HG03135 (cell line): ENCODE results near the gene PPP1R13L.

Experiments used
- ATAC-seq: cut with Tn5 transposase; IDR thresholded peaks from one replicate; pipeline ENCODE4 v1.9.1; 2021; ENCODE audit warnings: mild to moderate bottlenecking, moderate library complexity; ENCODE audit not compliant: unreplicated experiment

PPP1R13L gene

DNA sequence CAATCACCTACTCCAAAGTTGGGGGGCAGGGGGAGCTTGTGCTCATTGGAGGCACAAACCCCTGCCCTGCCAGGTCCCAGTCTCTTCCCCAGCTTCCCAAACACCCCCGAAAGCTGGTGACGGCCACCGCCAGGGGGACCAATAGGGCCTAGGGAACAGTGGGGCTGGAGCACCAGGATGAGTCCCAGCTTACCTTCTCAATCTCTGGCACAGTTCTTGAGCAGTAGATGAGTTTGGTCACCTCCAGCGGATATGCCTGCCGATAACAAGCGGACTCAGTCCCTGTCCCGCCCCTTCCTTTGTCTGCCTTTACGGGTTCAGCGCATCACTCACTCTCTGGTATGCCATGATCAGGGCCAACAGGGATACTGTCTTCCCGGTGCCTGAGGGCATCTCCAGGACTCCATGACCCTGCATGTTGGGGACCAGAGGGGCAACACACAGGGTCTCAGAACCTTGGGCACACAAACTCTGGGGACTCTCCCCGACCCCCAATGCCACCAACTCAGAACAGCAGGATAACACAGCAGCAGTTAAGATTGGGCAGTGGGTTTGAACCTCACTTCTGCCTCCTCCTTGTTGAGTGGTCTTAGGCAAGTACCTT lies 36.0 kb downstream of the PPP1R13L start:
- no peak for ATAC-seq

DNA sequence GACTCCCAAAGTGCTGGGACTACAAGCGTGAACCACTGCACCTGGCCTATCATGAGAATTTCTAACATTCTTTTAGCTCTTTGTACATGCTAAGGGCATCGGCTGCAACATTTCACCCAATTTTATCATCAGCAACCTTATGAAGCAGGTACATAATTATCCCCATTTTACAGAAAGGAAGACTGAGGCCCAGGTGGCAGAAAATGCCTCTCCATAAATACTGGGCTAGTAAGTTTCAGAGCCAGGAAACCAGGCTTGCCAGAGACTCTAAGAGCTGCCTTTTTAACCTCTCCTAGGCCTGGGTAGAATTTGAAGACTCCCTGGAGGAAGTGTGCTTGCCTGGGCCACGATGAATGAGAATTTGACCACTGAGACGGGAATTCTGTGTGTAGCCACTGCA lies 36.7 kb downstream of the PPP1R13L start:
- no peak for ATAC-seq

- no peak for ATAC-seq
Measured at GRCh38 chr19:45364696-45365095, 40.2 kb downstream of the PPP1R13L start.

- no peak for ATAC-seq
Measured at GRCh38 chr19:45363861-45364459, 40.9 kb downstream of the PPP1R13L start.

- ATAC-seq, result no peak
Measured at GRCh38 chr19:45362291-45362690, 42.6 kb downstream of the PPP1R13L start.

GRCh38 chr19:45361608-45362007 lies 43.3 kb downstream of the PPP1R13L start:
- no peak for ATAC-seq

DNA sequence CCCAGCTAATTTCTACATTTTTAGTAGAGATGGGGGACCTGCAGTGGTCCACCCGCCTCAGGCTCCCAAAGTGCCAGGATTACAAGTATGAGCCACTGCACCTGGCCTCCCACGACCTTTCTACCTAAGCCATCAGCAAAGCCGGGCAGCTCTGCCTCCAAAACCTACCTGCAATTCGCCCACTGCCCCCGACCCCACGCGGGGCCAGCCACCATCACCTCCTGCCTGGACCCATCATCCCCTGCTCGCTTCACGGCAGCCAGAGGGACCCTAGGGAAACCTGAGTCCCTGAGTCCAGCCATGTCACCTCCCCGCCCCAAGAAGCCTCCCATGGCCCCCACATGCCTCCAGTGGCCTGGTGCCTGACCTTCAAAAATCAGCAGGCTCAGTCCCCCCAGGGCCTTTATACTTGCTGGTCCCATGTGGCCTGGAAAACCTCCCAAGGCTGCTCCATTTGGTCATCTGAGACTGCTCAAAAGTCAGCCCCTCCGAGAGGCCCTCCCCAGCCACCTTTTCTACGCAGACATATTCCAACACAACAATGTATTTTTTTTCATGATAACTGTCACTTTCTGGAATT lies 46.6 kb downstream of the PPP1R13L start:
- no peak for ATAC-seq

GRCh38 chr19:45357445-45357783 lies 47.5 kb downstream of the PPP1R13L start:
- ATAC-seq, result no peak

GRCh38 chr19:45356760-45357444 lies 48.0 kb downstream of the PPP1R13L start:
- no peak for ATAC-seq

DNA sequence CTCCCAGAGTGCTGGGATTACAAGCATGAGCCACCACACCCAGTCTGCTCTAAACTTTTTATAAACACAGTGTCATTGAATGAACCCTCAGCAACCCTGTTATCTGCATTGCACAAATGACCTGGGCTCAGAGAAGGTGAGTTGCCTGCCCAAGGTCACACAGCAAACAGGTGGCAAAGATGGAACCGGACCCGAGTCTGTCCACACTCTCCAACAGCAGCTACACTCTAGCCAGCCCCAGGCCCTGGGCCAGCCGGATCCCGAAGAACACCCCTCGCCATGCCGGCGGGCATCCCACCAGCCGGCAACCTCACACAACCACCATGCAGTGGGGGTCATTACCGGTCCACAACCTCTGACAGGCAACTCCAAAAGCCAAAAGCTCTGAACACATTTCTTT lies 49.0 kb downstream of the PPP1R13L start:
- no peak for ATAC-seq

DNA sequence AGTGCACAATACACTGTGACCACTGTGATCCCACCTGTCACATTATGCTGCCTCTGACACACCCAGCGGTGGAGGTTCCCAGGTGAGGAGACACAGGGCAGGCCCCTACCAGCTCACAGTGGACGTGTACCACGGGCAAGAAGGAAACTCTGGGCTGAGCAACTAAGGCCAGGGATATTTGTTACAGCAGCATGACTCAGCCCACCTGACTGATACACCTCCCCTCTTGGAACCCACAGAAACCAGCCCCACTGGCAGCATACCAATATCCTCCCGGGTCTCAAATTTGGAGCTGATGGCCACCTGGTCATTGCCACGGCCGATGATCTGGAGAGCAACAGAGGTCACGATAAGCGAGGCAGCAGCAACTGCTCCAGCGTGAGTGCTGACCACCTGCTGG lies 49.5 kb downstream of the PPP1R13L start:
- no peak for ATAC-seq

DNA sequence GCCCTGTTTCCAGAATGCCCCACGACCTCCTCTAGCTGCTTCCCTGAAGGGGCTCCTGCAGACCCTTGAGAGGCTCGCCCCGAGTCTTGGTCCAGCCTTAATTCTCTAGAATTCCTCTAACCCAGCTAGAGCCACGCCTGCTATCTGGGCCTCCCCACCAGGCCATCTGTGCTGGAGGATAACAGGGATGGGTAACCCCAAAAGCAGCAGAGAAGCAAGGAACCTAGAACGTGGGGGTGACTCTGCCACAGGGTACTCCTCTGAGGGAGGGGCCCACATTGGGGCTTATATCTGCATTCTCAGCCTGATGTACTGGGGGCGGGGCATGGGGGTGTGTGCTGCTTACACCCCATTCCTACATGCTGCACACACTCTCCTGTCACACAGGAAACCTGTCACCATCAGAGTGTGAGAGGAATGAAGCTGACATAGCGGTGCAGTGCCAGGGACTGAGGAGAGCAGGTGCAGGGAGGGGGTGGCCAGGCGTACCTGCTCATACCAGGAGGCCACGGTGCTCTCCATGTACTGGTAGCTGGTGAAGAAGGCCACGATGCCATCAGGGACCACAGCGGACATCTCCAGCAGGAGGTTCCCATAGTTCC lies 50.5 kb downstream of the PPP1R13L start:
- ATAC-seq, result no peak

- ATAC-seq, result no peak
Measured at GRCh38 chr19:45352914-45353796, 51.7 kb downstream of the PPP1R13L start.

DNA sequence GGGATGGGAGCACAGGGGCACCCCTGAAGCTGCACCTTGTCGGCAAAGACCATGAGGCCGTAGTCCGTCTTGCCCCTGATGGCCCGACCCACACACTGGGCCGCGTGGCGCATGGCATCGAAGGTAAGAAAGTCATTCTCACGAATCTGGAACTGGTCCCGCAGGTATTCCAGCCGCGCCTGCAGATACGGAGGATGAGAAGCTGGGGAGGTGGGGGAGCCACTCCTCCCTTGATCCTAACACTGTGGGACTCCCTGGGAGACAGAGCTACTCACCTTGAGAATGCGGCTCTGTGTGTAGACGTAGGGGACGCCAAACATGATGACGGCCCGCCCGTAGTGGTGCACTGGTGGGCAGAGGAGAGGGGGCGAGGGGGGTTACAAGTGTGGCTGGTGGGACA lies 52.4 kb downstream of the PPP1R13L start:
- ATAC-seq, result no peak

DNA sequence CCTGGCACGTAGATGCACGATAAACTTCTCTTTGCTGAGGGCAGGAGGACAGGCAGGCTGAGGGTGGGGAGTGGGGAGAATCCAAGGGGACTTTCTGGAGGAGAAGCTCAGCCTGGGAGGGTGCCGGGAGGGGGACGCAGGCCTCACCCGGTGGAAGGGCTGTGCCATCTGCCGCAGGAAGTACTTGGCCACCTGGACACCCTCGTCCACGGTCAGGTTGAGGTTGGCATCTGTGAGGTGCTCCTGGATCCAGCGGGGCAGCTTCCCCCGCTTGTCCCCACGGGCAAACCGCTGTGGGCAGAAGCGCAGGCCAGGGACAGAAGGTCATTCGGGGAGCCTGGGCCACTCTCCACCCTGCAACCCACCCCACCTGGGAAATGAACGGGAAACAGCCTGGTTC lies 52.8 kb downstream of the PPP1R13L start:
- ATAC-seq, result no peak

GRCh38 chr19:45351401-45351952 lies 53.4 kb downstream of the PPP1R13L start:
- ATAC-seq, result no peak

GRCh38 chr19:45350477-45351058 lies 54.3 kb downstream of the PPP1R13L start:
- ATAC-seq, result no peak

GRCh38 chr19:45349430-45349941 lies 55.4 kb downstream of the PPP1R13L start:
- ATAC-seq, result no peak

- no peak for ATAC-seq
Measured at GRCh38 chr19:45349126-45349415, 55.8 kb downstream of the PPP1R13L start.
